Neuronal stem cell (in vitro differentiated cells): Measurements from ENCODE around the gene SMNDC1.
A peak's percentile ranks its signal among the peaks of the same experiment; 100 is the strongest.

Source experiments
- DNase-seq: peaks from one replicate; pipeline ENCODE4 v3.0.0-alpha.2; 2013; ENCODE audit warnings: low spot score
- H2AFZ ChIP-seq: one replicate; pipeline ENCODE4 v1.6.1; 2013; ENCODE audit warnings: mild to moderate bottlenecking, low read length, inconsistent platforms
- H2AK5ac ChIP-seq: 2 replicates; pipeline ENCODE4 v1.6.1; 2013; ENCODE audit warnings: low read depth, mild to moderate bottlenecking, inconsistent platforms, low read length, moderate library complexity, mixed read lengths
- H2BK120ac ChIP-seq: 2 replicates; pipeline ENCODE4 v1.6.1; 2013; ENCODE audit warnings: low read depth, mild to moderate bottlenecking, inconsistent platforms, low read length, moderate library complexity, mixed read lengths
- H2BK12ac ChIP-seq: one replicate; pipeline ENCODE4 v1.6.1; 2013; ENCODE audit warnings: low read length, inconsistent platforms
- H2BK15ac ChIP-seq: 2 replicates; pipeline ENCODE4 v1.6.1; 2013; ENCODE audit warnings: mild to moderate bottlenecking, low read length, inconsistent platforms, mixed read lengths
- H2BK5ac ChIP-seq: one replicate; pipeline ENCODE4 v1.6.1; 2013; ENCODE audit warnings: inconsistent platforms, mild to moderate bottlenecking, low read length, moderate library complexity
- H3K14ac ChIP-seq: one replicate; pipeline ENCODE4 v1.6.1; 2013; ENCODE audit warnings: low read length, inconsistent platforms
- H3K18ac ChIP-seq: 2 replicates; pipeline ENCODE4 v1.6.1; 2013; ENCODE audit warnings: low read length, inconsistent platforms
- H3K23ac ChIP-seq: 2 replicates; pipeline ENCODE4 v1.6.1; 2013; ENCODE audit warnings: low read depth, mild to moderate bottlenecking, mixed read lengths, low read length, inconsistent platforms; ENCODE audit not compliant: poor library complexity
- H3K27ac ChIP-seq: replicated peaks from 3 replicates; pipeline ENCODE4 v1.5.1; 2013; ENCODE audit warnings: low read length, inconsistent platforms
- H3K27me3 ChIP-seq, 3 experiments: 2 replicates each; pipeline ENCODE4 v1.6.1; 2013; ENCODE audit warnings: low read length in 3 of 3, mild to moderate bottlenecking in 2 of 3, inconsistent platforms in 1 of 3, low read depth in 1 of 3, mixed read lengths in 1 of 3, moderate library complexity in 1 of 3; ENCODE audit not compliant: control insufficient read depth in 3 of 3, insufficient read depth in 3 of 3
- H3K36me3 ChIP-seq, 2 donors: replicated peaks in 1 of 2; 2 replicates each; pipeline ENCODE4 v1.6.1; 2013; ENCODE audit warnings: low read length in 2 of 2; ENCODE audit not compliant: control insufficient read depth in 2 of 2, insufficient read depth in 2 of 2
- H3K4ac ChIP-seq: 2 replicates; pipeline ENCODE4 v1.6.1; 2013; ENCODE audit warnings: inconsistent platforms, mild to moderate bottlenecking, low read length, moderate library complexity
- H3K4me1 ChIP-seq, 2 donors: 1 replicate in 1 of 2; 2 replicates in 1 of 2; pipeline ENCODE4 v1.6.1; 2013; ENCODE audit warnings: low read length in 2 of 2, low read depth in 1 of 2; ENCODE audit not compliant: control insufficient read depth in 2 of 2, insufficient read depth in 1 of 2
- H3K4me2 ChIP-seq: one replicate; pipeline ENCODE4 v1.6.1; 2013; ENCODE audit warnings: mild to moderate bottlenecking, low read length, inconsistent platforms; ENCODE audit not compliant: insufficient read depth, poor library complexity, severe bottlenecking
- H3K4me3 ChIP-seq, 2 donors: 2 replicates each; pipeline ENCODE4 v1.5.1; 2013; ENCODE audit warnings: low read length in 2 of 2, mild to moderate bottlenecking in 2 of 2, inconsistent platforms in 1 of 2, moderate library complexity in 1 of 2
- H3K79me1 ChIP-seq: one replicate; pipeline ENCODE4 v1.6.1; 2013; ENCODE audit warnings: low read depth, mild to moderate bottlenecking, inconsistent platforms, low read length, moderate library complexity
- H3K9ac ChIP-seq: one replicate; pipeline ENCODE4 v1.6.1; 2013; ENCODE audit warnings: mild to moderate bottlenecking, low read depth, low read length, inconsistent platforms; ENCODE audit not compliant: poor library complexity
- H3K9me3 ChIP-seq, 2 donors: replicated peaks in 1 of 2; 2 replicates each; pipeline versions ENCODE3 to v1.6.1; 2013; ENCODE audit warnings: low read length in 2 of 2, mild to moderate bottlenecking in 2 of 2, inconsistent platforms in 1 of 2, low read depth in 1 of 2, mixed read lengths in 1 of 2, moderate library complexity in 1 of 2; ENCODE audit not compliant: control insufficient read depth in 2 of 2, insufficient read depth in 1 of 2
- H4K8ac ChIP-seq: one replicate; pipeline ENCODE4 v1.6.1; 2013; ENCODE audit warnings: low read depth, mild to moderate bottlenecking, inconsistent platforms, low read length, moderate library complexity
- H4K91ac ChIP-seq: one replicate; pipeline ENCODE4 v1.6.1; 2013; ENCODE audit warnings: low read length, low read depth, mild to moderate bottlenecking, inconsistent platforms; ENCODE audit not compliant: poor library complexity
- WGBS, 2 donors: extraction: QIAGEN DNeasy Blood & Tissue Kit; methylation state at CpG; one replicate each; pipeline ENCODE4 v1.1.7; 2013; ENCODE audit warnings: missing lambda C conversion rate in 2 of 2, mixed read lengths in 1 of 2; ENCODE audit not compliant: insufficient read length in 2 of 2, insufficient replicate concordance in 1 of 2; ENCODE audit errors: extremely low coverage in 2 of 2; 5-methylcytosine and 5-hydroxymethylcytosine counted together

The SMNDC1 gene

DNA sequence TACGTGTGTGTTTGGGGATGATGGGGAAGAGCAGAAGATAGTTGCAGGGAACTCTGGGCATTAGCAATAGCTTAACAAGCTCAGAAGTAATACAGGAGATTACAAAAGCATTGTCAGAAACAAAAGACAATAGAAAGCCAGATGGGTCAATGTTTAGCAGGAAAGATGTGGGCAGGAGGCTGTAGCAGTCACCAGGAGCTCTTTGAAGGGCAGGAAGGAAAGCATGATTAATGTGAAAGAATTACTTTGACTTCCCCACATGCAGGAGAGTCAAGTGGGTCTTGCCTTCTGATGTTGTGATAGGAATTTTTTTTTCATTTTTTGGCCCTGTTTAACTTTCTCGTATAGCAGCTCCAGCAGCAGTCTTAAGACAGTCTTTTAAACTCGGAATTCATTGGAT is 6.0 kb upstream of the SMNDC1 start:
- Histone ChIP-seq H2BK5ac (no peak overlapping the region), H2AFZ (peak overlapping the region; percentile 42), H3K18ac (no peak overlapping the region), H4K8ac (no peak overlapping the region), H3K27me3 (no peaks in the 10 kb centered on the region), H3K9me3 (no peaks in the 10 kb centered on the region), H3K27ac (no peak overlapping the region), H3K79me1 (no peaks in the 10 kb centered on the region), H3K4me1 (peaks cover 0 to 2% of the 10 kb centered on the region in 2 donors), H3K4ac (no peak overlapping the region), H3K4me2 (no peak overlapping the region), H2BK120ac (no peak overlapping the region), H3K9ac (no peak overlapping the region), H2AK5ac (no peak overlapping the region), H3K36me3 (no peaks in the 10 kb centered on the region), H4K91ac (no peak overlapping the region), H2BK15ac (no peak overlapping the region), H3K14ac (no peak overlapping the region), H3K23ac (no peak overlapping the region), H2BK12ac (no peak overlapping the region), H3K4me3 (no peak overlapping the region)
- WGBS, 2 donors, result 100% methylated on average over 1 of the region's 3 CpGs; no CpG with 5 or more reads in 1 of the 2 donors
- no peak for DNase-seq

- no peak overlapping the region for H2BK120ac ChIP-seq
- H3K4me1 ChIP-seq, result peaks cover 2 to 6% of the 10 kb centered on the region in 2 donors
- H4K91ac ChIP-seq, result no peak overlapping the region
- H2AFZ ChIP-seq, result no peak overlapping the region
- H3K14ac ChIP-seq, result no peak overlapping the region
- no peak overlapping the region for H3K18ac ChIP-seq
- H3K36me3 ChIP-seq, result peaks cover 0 to 8% of the 10 kb centered on the region in 2 donors
- no peak overlapping the region for H2BK12ac ChIP-seq
- H3K27ac ChIP-seq, result no peak overlapping the region
- H3K4ac ChIP-seq, result no peak overlapping the region
- no peak overlapping the region for H2AK5ac ChIP-seq
- no peak overlapping the region for H4K8ac ChIP-seq
- H2BK5ac ChIP-seq, result no peak overlapping the region
- peaks cover 1% of the 10 kb centered on the region for H3K79me1 ChIP-seq
- H3K23ac ChIP-seq, result no peak overlapping the region
- H2BK15ac ChIP-seq, result no peak overlapping the region
- no peak overlapping the region for H3K4me2 ChIP-seq
- no peaks in the 10 kb centered on the region for H3K9me3 ChIP-seq
- H3K27me3 ChIP-seq, result no peaks in the 10 kb centered on the region
- no peak for DNase-seq
- no peak overlapping the region for H3K4me3 ChIP-seq
- H3K9ac ChIP-seq, result no peak overlapping the region
- no CpG with 5 or more reads among the region's 4 CpGs for WGBS, 2 donors
These were observed 3.1 kb upstream of the SMNDC1 start for GRCh38 chr10:110307805-110308204.

DNA sequence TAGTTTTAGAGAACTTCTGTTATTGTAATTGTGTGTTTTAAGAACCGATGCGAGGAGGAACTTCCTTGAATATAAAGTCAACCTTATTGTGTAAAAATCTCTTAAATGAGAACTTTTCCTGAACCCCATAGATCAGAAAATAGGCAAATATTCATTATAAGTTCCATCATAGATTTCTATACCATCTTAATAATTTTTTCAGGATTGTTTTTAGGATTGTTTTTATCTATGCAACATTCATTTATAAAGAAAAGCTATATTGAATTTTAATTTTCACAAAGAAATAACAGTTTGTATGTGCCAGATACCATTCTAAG is 1.7 kb upstream of the SMNDC1 start:
- no peak overlapping the region for H4K8ac ChIP-seq
- no peak overlapping the region for H2BK120ac ChIP-seq
- no peak overlapping the region for H2AK5ac ChIP-seq
- H3K27me3 ChIP-seq, result no peaks in the 10 kb centered on the region
- WGBS, 2 donors, result no CpG with 5 or more reads among the region's 2 CpGs
- H3K18ac ChIP-seq, result no peak overlapping the region
- no peaks in the 10 kb centered on the region for H3K9me3 ChIP-seq
- H3K36me3 ChIP-seq, result peaks cover 6 to 22% of the 10 kb centered on the region in 2 donors
- H3K27ac ChIP-seq, result no peak overlapping the region
- DNase-seq, result no peak
- no peak overlapping the region for H3K14ac ChIP-seq
- H2BK12ac ChIP-seq, result no peak overlapping the region
- H3K23ac ChIP-seq, result no peak overlapping the region
- H3K9ac ChIP-seq, result no peak overlapping the region
- no peak overlapping the region for H3K4me3 ChIP-seq
- H2BK15ac ChIP-seq, result no peak overlapping the region
- H2BK5ac ChIP-seq, result no peak overlapping the region
- H3K4me2 ChIP-seq, result no peak overlapping the region
- peaks cover 4 to 7% of the 10 kb centered on the region in 2 donors for H3K4me1 ChIP-seq
- H2AFZ ChIP-seq, result peak overlapping the region; percentile 58
- H4K91ac ChIP-seq, result no peak overlapping the region
- H3K79me1 ChIP-seq, result peaks cover 1% of the 10 kb centered on the region
- no peak overlapping the region for H3K4ac ChIP-seq

- H2BK12ac ChIP-seq, result no peak overlapping the region
- no peak overlapping the region for H4K8ac ChIP-seq
- H2BK5ac ChIP-seq, result no peak overlapping the region
- H4K91ac ChIP-seq, result no peak overlapping the region
- no peak overlapping the region for H3K23ac ChIP-seq
- DNase-seq, result peak; percentile 50
- no peak overlapping the region for H3K9ac ChIP-seq
- peaks cover 1% of the 10 kb centered on the region for H3K79me1 ChIP-seq
- peaks cover 8 to 27% of the 10 kb centered on the region in 2 donors for H3K36me3 ChIP-seq
- no peak overlapping the region for H3K18ac ChIP-seq
- no peaks in the 10 kb centered on the region for H3K9me3 ChIP-seq
- H3K4me2 ChIP-seq, result no peak overlapping the region
- peak overlapping the region; percentile 17 for H3K27ac ChIP-seq
- no peak overlapping the region for H2AK5ac ChIP-seq
- H3K27me3 ChIP-seq, result no peaks in the 10 kb centered on the region
- no peak overlapping the region for H2BK15ac ChIP-seq
- no peak overlapping the region for H3K14ac ChIP-seq
- H3K4me3 ChIP-seq, result no peak overlapping the region
- no peak overlapping the region for H2BK120ac ChIP-seq
- WGBS, 2 donors, result no CpG with 5 or more reads among the region's 17 CpGs
- peaks cover 4 to 6% of the 10 kb centered on the region in 2 donors for H3K4me1 ChIP-seq
- no peak overlapping the region for H3K4ac ChIP-seq
- H2AFZ ChIP-seq, result peak overlapping the region; percentile 58
These were observed 1.2 kb upstream of the SMNDC1 start for GRCh38 chr10:110305767-110306451.
